Naive thymus-derived CD4-positive, alpha-beta T cell (primary cell): Measurements from ENCODE around the gene DNAJC13. TPM values are rescaled to one million over a fixed set of nuclear protein-coding genes. Genes with fewer than 3 reads are reported as not detected.
"Not testable (repeated sequence)": the region's sequence is repeated elsewhere in the genome, so short reads cannot be mapped to it uniquely, and the experiment has no call there.

Experiments used
- ATAC-seq: fragments of 150-1000 bp; cut with Tn5 transposase; 2 replicates; pipeline ENCODE4 v1.10.0; 2021; ENCODE audit warnings: mild to moderate bottlenecking, moderate library complexity
- CTCF ChIA-PET: fragments of 350-600 bp; sonication (Branson Sonifier 250); formaldehyde crosslinking; loops from one replicate; lab custom pipeline; 2021; ENCODE audit warnings: antibody characterized with exemption; lab: Charles Lee
- POLR2A ChIA-PET: fragments of 350-600 bp; sonication (Branson Sonifier 250); formaldehyde crosslinking; loops from one replicate; lab custom pipeline; 2021; ENCODE audit warnings: antibody characterized with exemption, inconsistent platforms; lab: Charles Lee
- DNase-seq, 9 donors: peaks; one replicate each; pipeline versions ENCODE4 v3.0.0 to v3.0.0-alpha.2; 2020 to 2022; ENCODE audit warnings: mixed read lengths in 1 of 9
- H3K27ac ChIP-seq: one replicate; pipeline ENCODE4 v1.7.0; 2013; ENCODE audit warnings: mild to moderate bottlenecking, low read depth, low read length, moderate library complexity
- H3K27me3 ChIP-seq, 2 donors: one replicate each; pipeline ENCODE4 v1.7.0; 2013; ENCODE audit warnings: low read length in 2 of 2, mild to moderate bottlenecking in 2 of 2, moderate library complexity in 2 of 2; ENCODE audit not compliant: control insufficient read depth in 2 of 2, insufficient read depth in 2 of 2
- H3K36me3 ChIP-seq, 3 experiments: 1 replicate in 2 of 3; 2 replicates in 1 of 3; pipeline ENCODE4 v1.7.0; 2013; ENCODE audit warnings: low read length in 3 of 3, mild to moderate bottlenecking in 3 of 3, moderate library complexity in 1 of 3; ENCODE audit not compliant: insufficient read depth in 3 of 3, control insufficient read depth in 2 of 3
- H3K4me1 ChIP-seq, 2 donors: one replicate each; pipeline ENCODE4 v1.7.0; 2013; ENCODE audit warnings: low read length in 2 of 2, mild to moderate bottlenecking in 2 of 2, moderate library complexity in 1 of 2; ENCODE audit not compliant: control insufficient read depth in 2 of 2, insufficient read depth in 2 of 2
- H3K4me3 ChIP-seq: 2 replicates; pipeline ENCODE4 v1.7.0; 2013; ENCODE audit warnings: mild to moderate bottlenecking, low read length
- H3K9me3 ChIP-seq, 3 experiments: 1 replicate in 2 of 3; 2 replicates in 1 of 3; pipeline ENCODE4 v1.7.0; 2013; ENCODE audit warnings: low read length in 3 of 3; ENCODE audit not compliant: control insufficient read depth in 2 of 3
- H3K27ac Mint-ChIP-seq, 9 donors: one replicate each; pipeline ENCODE4 v1.8.0; 2020 to 2022; ENCODE audit warnings: mixed read lengths in 9 of 9, mild to moderate bottlenecking in 8 of 9, moderate library complexity in 5 of 9, inconsistent platforms in 2 of 9
- H3K27me3 Mint-ChIP-seq, 5 donors: one replicate each; pipeline ENCODE4 v1.8.0; 2021 to 2022; ENCODE audit warnings: mixed read lengths in 5 of 5, mild to moderate bottlenecking in 1 of 5
- H3K36me3 Mint-ChIP-seq, 5 donors: one replicate each; pipeline ENCODE4 v1.8.0; 2020 to 2022; ENCODE audit warnings: mixed read lengths in 5 of 5, mild to moderate bottlenecking in 3 of 5, inconsistent platforms in 1 of 5
- H3K4me1 Mint-ChIP-seq, 7 donors: one replicate each; pipeline ENCODE4 v1.8.0; 2020 to 2022; ENCODE audit warnings: mixed read lengths in 7 of 7, mild to moderate bottlenecking in 3 of 7, inconsistent platforms in 1 of 7
- H3K4me3 Mint-ChIP-seq, 10 donors: one replicate each; pipeline ENCODE4 v1.8.0; 2020 to 2022; ENCODE audit warnings: mild to moderate bottlenecking in 10 of 10, mixed read lengths in 10 of 10, moderate library complexity in 6 of 10, inconsistent platforms in 2 of 10
- H3K9me3 Mint-ChIP-seq, 11 donors: one replicate each; pipeline ENCODE4 v1.8.0; 2020 to 2022; ENCODE audit warnings: mixed read lengths in 11 of 11, mild to moderate bottlenecking in 4 of 11, inconsistent platforms in 1 of 11, moderate library complexity in 1 of 11
- intact Hi-C, 2 donors: fragments of 100-400 bp; cut with micrococcal nuclease; formaldehyde crosslinking; loops; one replicate each; pipeline ENCODE4 v1.15.1; 2023
- polyA plus RNA-seq, 2 donors: library from polyadenylated mRNA; unstranded; fragments of 300-500 nt; fragmentation: Illumina TruSeq; gene quantifications; one replicate each; pipeline ENCODE4 v1.2.3, GENCODE V29; 2021
- total RNA-seq, 6 experiments: library from RNA in 5 of 6; stranded (reverse) in 5 of 6; gene quantifications; 1 replicate in 5 of 6; 2 replicates in 1 of 6; pipeline ENCODE4 v1.2.3 and lab custom pipeline; 2021 to 2026

DNAJC13 gene
- total and polyA plus RNA-seq, 7 experiments from 2014 or later: 10.3 to 41.5 (median 35.0) TPM

DNA sequence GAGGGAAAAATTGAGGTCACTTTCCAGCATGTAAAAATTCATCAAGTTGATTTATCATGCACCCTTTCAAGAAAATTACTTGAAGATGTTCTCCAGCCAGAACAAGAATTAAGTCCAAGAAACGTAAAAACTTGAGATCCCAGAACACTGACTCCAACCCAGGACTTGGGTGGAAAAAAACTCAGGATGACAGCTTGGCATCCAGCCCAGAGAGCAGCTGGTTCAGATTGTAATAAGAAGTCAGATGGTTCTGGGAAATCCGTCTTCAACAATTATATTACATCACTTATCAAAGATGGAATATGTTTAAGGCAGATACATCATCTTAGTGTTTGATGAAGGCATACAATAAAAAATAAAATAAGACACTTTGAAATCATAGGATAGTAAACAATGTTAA is 23.0 kb upstream of the DNAJC13 start:
- peaks cover 0 to 4% (median 0%) of the 10 kb centered on the region in 5 donors for H3K36me3 Mint-ChIP-seq
- no peak for ATAC-seq
- intact Hi-C loops: no loop called here

DNA sequence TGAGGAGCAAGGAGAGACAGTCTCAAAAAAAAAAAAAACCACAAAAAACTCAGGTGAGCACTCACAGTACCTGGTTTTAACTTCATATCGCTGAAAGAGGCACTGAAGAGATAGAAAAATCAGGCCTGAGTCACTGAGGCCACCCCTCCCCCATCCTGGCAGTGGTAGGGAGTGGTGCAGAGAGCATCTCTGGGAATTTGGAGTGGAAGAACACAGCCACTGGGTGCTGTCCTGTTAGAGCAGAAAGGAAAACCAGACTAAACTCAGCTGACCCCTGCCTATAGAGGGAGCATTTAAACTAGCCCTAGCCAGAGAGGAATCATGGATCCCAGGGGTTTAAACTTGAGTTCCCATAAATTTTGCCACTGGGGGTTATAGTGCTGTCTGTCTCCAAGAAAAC is 22.2 kb upstream of the DNAJC13 start:
- ATAC-seq (no peak), DNase-seq (no peak)
- H3K36me3 Mint-ChIP-seq: peaks cover 0 to 4% (median 0%) of the 10 kb centered on the region in 5 donors
- POLR2A ChIA-PET: no interaction called here
- H3K4me1 Mint-ChIP-seq: no peaks in the 10 kb centered on the region
- no peak overlapping the region for H3K4me3 Mint-ChIP-seq
- intact Hi-C loops: no loop called here
- H3K9me3 Mint-ChIP-seq: peaks cover 0 to 5% (median 0%) of the 10 kb centered on the region in 11 donors
- Histone ChIP-seq H3K4me3 (no peak overlapping the region), H3K36me3 (no peaks in the 10 kb centered on the region), H3K27ac (no peak overlapping the region), H3K9me3 (no peaks in the 10 kb centered on the region), H3K27me3 (no peaks in the 10 kb centered on the region), H3K4me1 (no peaks in the 10 kb centered on the region)
- peaks cover 0 to 21% (median 6%) of the 10 kb centered on the region in 5 donors for H3K27me3 Mint-ChIP-seq
- CTCF ChIA-PET: interaction anchor here (0.7 kb wide), 1 partner anchor 1334 kb away, joined by 3 read pairs; no protein-coding TSS in a partner anchor
- no peak overlapping the region for H3K27ac Mint-ChIP-seq

More for the DNA sequence above, 23.0 kb upstream of the DNAJC13 start:
- H3K9me3 Mint-ChIP-seq: peaks cover 0 to 5% (median 0%) of the 10 kb centered on the region in 11 donors
- Histone ChIP-seq H3K4me1 (no peaks in the 10 kb centered on the region), H3K27me3 (no peaks in the 10 kb centered on the region), H3K27ac (no peak overlapping the region), H3K4me3 (no peak overlapping the region), H3K9me3 (no peaks in the 10 kb centered on the region), H3K36me3 (no peaks in the 10 kb centered on the region)
- peaks cover 0 to 18% (median 6%) of the 10 kb centered on the region in 5 donors for H3K27me3 Mint-ChIP-seq
- ChIA-PET CTCF (interaction anchor here (0.7 kb wide), 1 partner anchor 1333 kb away, joined by 3 read pairs; no protein-coding TSS in a partner anchor), POLR2A (no interaction called here)
- H3K4me1 Mint-ChIP-seq: no peaks in the 10 kb centered on the region
- no peak overlapping the region for H3K27ac Mint-ChIP-seq
- H3K4me3 Mint-ChIP-seq: no peak overlapping the region
- DNase-seq: no peak

DNA sequence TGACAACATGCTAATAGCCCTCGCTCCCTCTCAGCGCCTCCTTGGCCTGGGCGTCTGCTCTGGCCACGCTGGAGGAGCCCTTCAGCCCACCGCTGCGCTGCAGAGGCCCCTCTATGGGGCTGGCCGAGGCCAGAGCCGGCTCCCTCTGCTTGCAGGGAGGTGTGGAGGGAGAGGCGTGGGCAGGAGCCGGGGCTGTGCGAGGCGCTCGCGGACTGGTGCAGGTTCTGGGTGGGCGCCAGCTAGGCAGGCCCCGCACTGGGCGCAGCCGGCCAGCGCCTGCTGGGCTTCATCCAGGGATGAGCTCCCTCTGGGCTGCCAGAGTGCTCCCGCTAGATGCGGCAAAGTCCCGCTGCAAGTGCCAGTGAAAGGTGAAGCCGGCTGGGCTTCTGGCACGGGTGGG is 21.0 kb upstream of the DNAJC13 start:
- Histone ChIP-seq H3K36me3 (no peaks in the 10 kb centered on the region), H3K27ac (no peak overlapping the region), H3K4me3 (no peak overlapping the region), H3K9me3 (no peaks in the 10 kb centered on the region), H3K4me1 (no peaks in the 10 kb centered on the region), H3K27me3 (no peaks in the 10 kb centered on the region)
- Mint-ChIP-seq H3K27ac (no peak overlapping the region), H3K9me3 (peaks cover 0 to 5% (median 0%) of the 10 kb centered on the region in 11 donors), H3K4me3 (no peak overlapping the region), H3K4me1 (no peaks in the 10 kb centered on the region), H3K36me3 (peaks cover 0 to 4% (median 0%) of the 10 kb centered on the region in 5 donors), H3K27me3 (peaks cover 0 to 21% (median 5%) of the 10 kb centered on the region in 5 donors)
- ATAC-seq (no peak), DNase-seq (no peak)
- intact Hi-C loops: no loop called here
- ChIA-PET CTCF (no interaction called here), POLR2A (no interaction called here)

DNA sequence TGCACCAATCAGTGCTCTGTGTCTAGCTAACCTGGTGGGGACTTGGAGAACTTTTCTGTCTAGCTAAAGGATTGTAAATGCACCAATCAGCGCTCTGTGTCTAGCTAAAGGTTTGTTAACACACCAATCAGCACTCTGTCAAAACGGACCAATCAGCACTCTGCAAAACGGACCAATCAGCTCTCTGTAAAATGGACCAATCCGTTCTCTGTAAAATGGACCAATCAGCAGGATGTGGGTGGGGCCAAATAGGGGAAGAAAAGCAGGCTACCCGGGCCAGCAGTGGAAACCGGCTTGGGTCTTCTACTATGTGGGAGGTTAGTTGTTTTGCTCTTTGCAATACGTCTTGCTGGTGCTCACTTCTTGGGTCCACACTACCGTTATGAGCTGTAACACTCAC is 20.5 kb upstream of the DNAJC13 start:
- intact Hi-C loops, DNase-seq, H3K27ac ChIP-seq, H3K9me3 Mint-ChIP-seq, H3K4me1 ChIP-seq, ATAC-seq, H3K36me3 ChIP-seq, H3K9me3 ChIP-seq, H3K27ac Mint-ChIP-seq, CTCF ChIA-PET, H3K36me3 Mint-ChIP-seq, H3K4me3 Mint-ChIP-seq, H3K4me3 ChIP-seq, POLR2A ChIA-PET, H3K27me3 ChIP-seq, H3K4me1 Mint-ChIP-seq: not testable (repeated sequence)
- H3K27me3 Mint-ChIP-seq: peaks cover 0 to 24% (median 5%) of the 10 kb centered on the region in 5 donors

DNA sequence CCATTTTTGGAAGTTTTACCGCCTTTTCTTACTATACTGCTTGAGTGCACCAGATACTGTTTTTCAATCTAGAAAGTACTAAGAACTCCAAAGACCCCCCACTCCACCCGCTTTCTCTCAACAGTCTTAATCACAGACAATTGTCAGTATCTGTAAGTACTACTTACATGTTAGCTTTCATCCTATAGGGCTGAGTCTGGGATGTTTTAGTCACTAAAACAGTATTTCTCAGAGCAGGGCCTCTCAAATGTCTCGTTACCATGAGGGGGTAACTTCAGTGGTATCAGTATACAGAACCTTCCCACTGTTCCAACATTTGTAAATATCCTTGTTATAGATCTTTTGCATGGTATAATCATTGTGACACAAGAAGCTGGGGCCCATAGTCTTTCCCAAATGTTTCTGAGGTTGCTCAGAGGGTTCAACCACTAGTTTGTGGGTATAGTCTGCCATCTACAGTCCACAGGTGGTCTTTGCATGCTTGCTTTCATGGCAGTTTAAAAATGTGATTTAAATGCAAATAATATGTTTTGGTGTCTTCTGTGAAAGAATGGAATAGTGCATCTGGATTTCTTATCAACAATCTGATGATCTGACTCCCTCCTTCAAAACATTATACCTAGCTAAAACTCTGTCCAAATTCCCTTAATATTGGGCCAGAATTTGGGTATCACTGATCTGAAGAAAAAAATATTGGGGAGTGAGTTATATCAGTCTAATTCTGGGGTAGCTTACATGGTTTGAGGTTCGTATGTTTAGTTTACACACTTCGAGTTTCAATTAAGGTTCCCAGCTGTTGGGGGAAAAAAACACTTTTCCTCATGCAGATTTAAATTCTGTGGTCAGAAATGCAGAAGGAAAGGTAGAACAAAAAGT is 18.0 kb upstream of the DNAJC13 start:
- H3K4me3 ChIP-seq: no peak overlapping the region
- Mint-ChIP-seq H3K4me1 (no peaks in the 10 kb centered on the region), H3K36me3 (peaks cover 0 to 4% (median 0%) of the 10 kb centered on the region in 5 donors), H3K9me3 (peaks cover 0 to 5% (median 0%) of the 10 kb centered on the region in 11 donors), H3K4me3 (no peak overlapping the region), H3K27me3 (peaks cover 0 to 25% (median 0%) of the 10 kb centered on the region in 5 donors), H3K27ac (no peak overlapping the region)
- CTCF ChIA-PET: no interaction called here
- no peaks in the 10 kb centered on the region for H3K36me3 ChIP-seq
- intact Hi-C loops: loop anchor here (1.0 to 2.0 kb wide), 2 partner anchors 47 to 146 kb away; no protein-coding TSS in a partner anchor
- H3K27me3 ChIP-seq: no peaks in the 10 kb centered on the region
- DNase-seq: peak in 5 of 9 donors; percentile 11 to 36 (median 19)
- no peak overlapping the region for H3K27ac ChIP-seq
- H3K4me1 ChIP-seq: no peaks in the 10 kb centered on the region
- no peaks in the 10 kb centered on the region for H3K9me3 ChIP-seq
- POLR2A ChIA-PET: no interaction called here
- peak; percentile 65 for ATAC-seq

DNA sequence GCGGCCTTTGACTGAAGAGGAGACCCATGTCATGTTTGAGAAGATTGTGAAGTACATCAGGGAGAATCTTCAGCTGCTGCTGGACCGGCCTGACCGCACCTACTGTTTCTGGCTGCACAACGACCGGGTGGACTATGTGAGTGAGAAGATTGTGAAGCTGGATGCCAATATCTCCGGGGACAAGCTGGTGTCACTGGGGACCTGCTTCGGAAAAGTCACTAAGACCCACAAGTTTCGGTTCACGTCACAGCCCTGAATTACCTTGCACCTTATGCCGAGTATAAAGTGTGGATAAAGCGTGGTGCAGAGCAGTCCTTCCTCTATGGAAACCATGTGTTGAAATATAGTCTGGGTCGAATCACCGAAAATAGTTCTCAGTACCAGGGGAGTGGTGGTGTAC is 16.0 kb upstream of the DNAJC13 start:
- DNase-seq (no peak), ATAC-seq (no peak)
- Histone ChIP-seq H3K4me1 (no peaks in the 10 kb centered on the region), H3K9me3 (no peaks in the 10 kb centered on the region), H3K27ac (no peak overlapping the region), H3K36me3 (no peaks in the 10 kb centered on the region), H3K27me3 (no peaks in the 10 kb centered on the region), H3K4me3 (no peak overlapping the region)
- no peak overlapping the region for H3K4me3 Mint-ChIP-seq
- ChIA-PET POLR2A (no interaction called here), CTCF (no interaction called here)
- H3K27me3 Mint-ChIP-seq: peaks cover 0 to 41% (median 0%) of the 10 kb centered on the region in 5 donors
- H3K4me1 Mint-ChIP-seq: no peaks in the 10 kb centered on the region
- H3K9me3 Mint-ChIP-seq: peaks cover 0 to 5% (median 0%) of the 10 kb centered on the region in 11 donors
- no peak overlapping the region for H3K27ac Mint-ChIP-seq
- intact Hi-C loops: no loop called here
- no peaks in the 10 kb centered on the region for H3K36me3 Mint-ChIP-seq
